HCT116 (cell line): ENCODE data around the gene KRT14.

Experiments
- EZH2 ChIP-seq: fragments of 200-600 bp; sonication (generic); IDR thresholded peaks from 2 replicates; pipeline ENCODE4 v1.6.1; 2017; ENCODE audit warnings: antibody characterized with exemption, mixed run types
- POLR2A ChIP-seq: IDR thresholded peaks from 2 replicates; pipeline ENCODE4 v1.7.0; 2011; ENCODE audit warnings: borderline replicate concordance; ENCODE audit not compliant: insufficient read depth, insufficient read length; ENCODE audit errors: extremely low read depth
- RAD21 ChIP-seq: IDR thresholded peaks from 2 replicates; pipeline ENCODE4 v1.6.1; 2012; ENCODE audit warnings: low read depth, mild to moderate bottlenecking
- ZFX ChIP-seq: fragments of 450-650 bp; IDR thresholded peaks from 2 replicates; pipeline ENCODE4 v1.6.1; 2017
- TF ChIP-seq, protein P1 (sequence below), 3 experiments: fragments of 200-600 bp in 1 of 3; sonication (generic) in 1 of 3; IDR thresholded peaks in 2 of 3; conservative IDR thresholded peaks in 1 of 3; 2 replicates each; pipeline ENCODE4 v1.5.1; 2012 to 2017; ENCODE audit warnings: low read depth in 2 of 3, low read length in 2 of 3, antibody characterized with exemption in 1 of 3, borderline replicate concordance in 1 of 3, control low read depth in 1 of 3, mild to moderate bottlenecking in 1 of 3, mixed read lengths in 1 of 3, mixed run types in 1 of 3, moderate library complexity in 1 of 3; ENCODE audit not compliant: insufficient read depth in 1 of 3
- TF ChIP-seq, protein P2 (sequence below): IDR thresholded peaks from 2 replicates; pipeline ENCODE4 v1.6.1; 2012

DNA sequence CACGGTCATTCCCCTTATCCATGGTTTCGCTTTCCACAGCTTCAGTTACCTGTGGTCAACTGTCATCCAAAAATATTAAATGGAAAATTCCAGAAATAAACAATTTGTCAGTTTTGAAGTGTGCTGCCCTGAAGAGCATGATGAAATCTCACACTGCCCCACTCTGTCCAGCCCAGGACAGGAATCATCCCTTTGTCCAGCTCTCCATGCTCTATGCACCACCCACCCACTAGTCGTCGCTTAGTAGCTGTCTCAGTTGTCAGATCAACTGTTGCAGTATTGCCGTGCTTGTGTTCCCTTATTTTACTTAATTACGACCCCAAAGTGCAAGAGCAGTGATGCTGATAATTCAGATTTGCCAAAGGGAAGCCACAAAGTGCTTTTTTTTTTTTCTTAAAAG lies 25.1 kb downstream of the KRT14 start:
- TF ChIP-seq, protein P1, sequence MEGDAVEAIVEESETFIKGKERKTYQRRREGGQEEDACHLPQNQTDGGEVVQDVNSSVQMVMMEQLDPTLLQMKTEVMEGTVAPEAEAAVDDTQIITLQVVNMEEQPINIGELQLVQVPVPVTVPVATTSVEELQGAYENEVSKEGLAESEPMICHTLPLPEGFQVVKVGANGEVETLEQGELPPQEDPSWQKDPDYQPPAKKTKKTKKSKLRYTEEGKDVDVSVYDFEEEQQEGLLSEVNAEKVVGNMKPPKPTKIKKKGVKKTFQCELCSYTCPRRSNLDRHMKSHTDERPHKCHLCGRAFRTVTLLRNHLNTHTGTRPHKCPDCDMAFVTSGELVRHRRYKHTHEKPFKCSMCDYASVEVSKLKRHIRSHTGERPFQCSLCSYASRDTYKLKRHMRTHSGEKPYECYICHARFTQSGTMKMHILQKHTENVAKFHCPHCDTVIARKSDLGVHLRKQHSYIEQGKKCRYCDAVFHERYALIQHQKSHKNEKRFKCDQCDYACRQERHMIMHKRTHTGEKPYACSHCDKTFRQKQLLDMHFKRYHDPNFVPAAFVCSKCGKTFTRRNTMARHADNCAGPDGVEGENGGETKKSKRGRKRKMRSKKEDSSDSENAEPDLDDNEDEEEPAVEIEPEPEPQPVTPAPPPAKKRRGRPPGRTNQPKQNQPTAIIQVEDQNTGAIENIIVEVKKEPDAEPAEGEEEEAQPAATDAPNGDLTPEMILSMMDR (IDR thresholded peaks at IDR 0.05 in 2 of 3, conservative IDR thresholded peaks at IDR 0.05 in 1 of 3; ENCODE audit: borderline replicate concordance in 1 of 3, insufficient read depth in 1 of 3, low read depth in 2 of 3, low read length in 2 of 3): no peak
- TF ChIP-seq RAD21 (no peak), ZFX (no peak), POLR2A (no peak), EZH2 (no peak)
- TF ChIP-seq, protein P2, sequence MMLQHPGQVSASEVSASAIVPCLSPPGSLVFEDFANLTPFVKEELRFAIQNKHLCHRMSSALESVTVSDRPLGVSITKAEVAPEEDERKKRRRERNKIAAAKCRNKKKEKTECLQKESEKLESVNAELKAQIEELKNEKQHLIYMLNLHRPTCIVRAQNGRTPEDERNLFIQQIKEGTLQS: no peak
